ENCODE data around the gene GIGYF2. TPM values are rescaled to one million over a fixed set of nuclear protein-coding genes. Genes with fewer than 3 reads are reported as not detected.
A peak's percentile ranks its signal among the peaks of the same experiment; 100 is the strongest.

Gene GIGYF2
- total RNA-seq, 2 experiments from 2014 or later, result 50.5 to 60.9 TPM

DNA sequence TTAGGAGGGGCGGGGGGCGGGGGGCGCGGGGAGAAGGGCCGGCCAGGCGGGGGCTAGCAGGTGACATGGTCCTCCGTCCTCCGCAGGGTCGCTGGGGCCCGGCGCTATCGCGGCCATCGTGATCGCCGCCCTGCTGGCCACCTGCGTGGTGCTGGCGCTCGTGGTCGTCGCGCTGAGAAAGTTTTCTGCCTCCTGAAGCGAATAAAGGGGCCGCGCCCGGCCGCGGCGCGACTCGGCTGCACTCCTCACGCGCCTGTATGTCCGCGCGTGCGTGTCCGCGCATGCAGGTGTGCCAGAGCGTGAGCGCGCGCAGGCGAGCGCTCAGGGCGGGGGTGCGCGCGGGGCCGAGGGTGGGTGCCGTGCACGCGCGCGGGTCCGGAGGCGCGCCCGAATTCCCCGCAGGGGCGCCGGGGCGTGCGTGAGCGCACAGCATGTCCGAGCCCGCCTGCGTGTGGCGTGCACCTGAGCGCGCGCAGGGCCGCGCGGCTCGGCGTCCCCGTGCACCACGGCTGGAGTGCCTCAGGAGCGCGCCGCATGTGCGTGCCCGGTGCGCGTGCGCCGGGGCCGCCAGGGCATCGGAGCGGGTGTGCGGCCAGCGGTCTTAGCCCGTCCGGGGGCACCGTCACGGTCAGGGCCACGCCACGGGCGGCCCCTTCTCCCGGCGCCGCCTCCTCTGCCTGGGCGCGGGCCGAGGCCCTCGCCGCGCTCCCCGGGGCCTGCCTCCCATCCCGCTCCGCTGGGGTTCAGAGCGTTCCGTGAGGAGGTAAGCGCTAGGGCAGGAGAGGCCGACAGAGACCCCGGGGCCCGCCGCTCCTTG lies 179.2 kb downstream of the GIGYF2 start:
- no peak overlapping the region for H3K27ac ChIP-seq (ENCODE audit: low read depth, low read length, poor library complexity, severe bottlenecking)
- no peak for TF ChIP-seq EZH2phosphoT487 (IDR thresholded peaks at IDR 0.05; ENCODE audit: borderline replicate concordance, low read depth, low read length)
- TF ChIP-seq, protein P1, sequence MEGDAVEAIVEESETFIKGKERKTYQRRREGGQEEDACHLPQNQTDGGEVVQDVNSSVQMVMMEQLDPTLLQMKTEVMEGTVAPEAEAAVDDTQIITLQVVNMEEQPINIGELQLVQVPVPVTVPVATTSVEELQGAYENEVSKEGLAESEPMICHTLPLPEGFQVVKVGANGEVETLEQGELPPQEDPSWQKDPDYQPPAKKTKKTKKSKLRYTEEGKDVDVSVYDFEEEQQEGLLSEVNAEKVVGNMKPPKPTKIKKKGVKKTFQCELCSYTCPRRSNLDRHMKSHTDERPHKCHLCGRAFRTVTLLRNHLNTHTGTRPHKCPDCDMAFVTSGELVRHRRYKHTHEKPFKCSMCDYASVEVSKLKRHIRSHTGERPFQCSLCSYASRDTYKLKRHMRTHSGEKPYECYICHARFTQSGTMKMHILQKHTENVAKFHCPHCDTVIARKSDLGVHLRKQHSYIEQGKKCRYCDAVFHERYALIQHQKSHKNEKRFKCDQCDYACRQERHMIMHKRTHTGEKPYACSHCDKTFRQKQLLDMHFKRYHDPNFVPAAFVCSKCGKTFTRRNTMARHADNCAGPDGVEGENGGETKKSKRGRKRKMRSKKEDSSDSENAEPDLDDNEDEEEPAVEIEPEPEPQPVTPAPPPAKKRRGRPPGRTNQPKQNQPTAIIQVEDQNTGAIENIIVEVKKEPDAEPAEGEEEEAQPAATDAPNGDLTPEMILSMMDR (conservative IDR thresholded peaks at IDR 0.05; ENCODE audit: low read length), result no peak
- CTCF ChIA-PET (ENCODE audit: unreplicated experiment), result no interaction called here
- 0 out of 2 replicates have a peak overlapping the region, but pooled peaks have one; percentile 10 for H2AFZ ChIP-seq (ENCODE audit: low read length)
- H3K4me3 ChIP-seq (ENCODE audit: low read depth, low read length, poor library complexity, severe bottlenecking), result peak overlapping the region; percentile 63
- intact Hi-C loops (cut with micrococcal nuclease; ENCODE audit: unreplicated experiment), result no loop called here
- POLR2A ChIA-PET, result no interaction called here
- peak; percentile 41 for DNase-seq (ENCODE audit: low spot score)
- BruUV-seq (replicated peaks), result no TSS peak
- H3K9me2 ChIP-seq (ENCODE audit: insufficient read depth, low read length), result no peaks in the 10 kb centered on the region
- H3K36me3 ChIP-seq (ENCODE audit: insufficient read depth, low read length), result no peaks in the 10 kb centered on the region
- no peaks in the 10 kb centered on the region for H3K79me2 ChIP-seq (ENCODE audit: insufficient read depth, low read depth, low read length)
- no peaks in the 10 kb centered on the region for H4K20me1 ChIP-seq (ENCODE audit: insufficient read depth, low read length)
- H3K4me2 ChIP-seq (ENCODE audit: low read length), result peak overlapping the region; percentile 53
- no peaks in the 10 kb centered on the region for H3K4me1 ChIP-seq (ENCODE audit: insufficient read depth, low read length, poor library complexity, severe bottlenecking)
- no peaks in the 10 kb centered on the region for H3K9me3 ChIP-seq (ENCODE audit: low read length)

DNA sequence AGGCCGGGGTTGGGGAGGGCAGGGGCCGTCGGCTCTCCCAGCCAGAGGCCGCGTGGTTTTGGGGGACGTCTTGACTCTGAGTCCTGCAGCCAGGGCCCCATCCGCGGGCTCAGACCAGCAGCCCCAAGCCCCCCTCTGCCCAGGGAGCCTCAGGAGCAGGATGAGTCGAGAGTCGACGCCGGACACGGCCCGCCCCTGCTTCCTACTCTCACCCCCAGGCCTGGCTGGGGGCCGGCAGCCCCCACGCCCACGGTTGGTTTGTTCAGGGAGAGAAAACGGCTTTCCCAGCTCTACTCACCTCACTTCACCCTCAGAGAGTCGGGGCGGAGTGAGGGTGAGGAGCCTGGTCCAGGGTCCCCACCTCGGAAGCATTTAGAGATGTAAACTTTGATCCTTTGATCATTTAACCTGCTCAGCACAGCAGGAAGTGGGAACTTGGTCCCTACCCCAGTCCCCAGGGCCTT lies 179.9 kb downstream of the GIGYF2 start:
- Histone ChIP-seq H3K9me2 (ENCODE audit: insufficient read depth, low read length) (no peaks in the 10 kb centered on the region), H3K4me3 (ENCODE audit: low read depth, low read length, poor library complexity, severe bottlenecking) (peak overlapping the region; percentile 63), H3K79me2 (ENCODE audit: insufficient read depth, low read depth, low read length) (no peaks in the 10 kb centered on the region), H3K9me3 (ENCODE audit: low read length) (no peaks in the 10 kb centered on the region), H3K4me2 (ENCODE audit: low read length) (peak overlapping the region; percentile 53), H3K27ac (ENCODE audit: low read depth, low read length, poor library complexity, severe bottlenecking) (no peak overlapping the region), H3K36me3 (ENCODE audit: insufficient read depth, low read length) (no peaks in the 10 kb centered on the region), H2AFZ (ENCODE audit: low read length) (0 out of 2 replicates have a peak overlapping the region, but pooled peaks have one; percentile 10), H4K20me1 (ENCODE audit: insufficient read depth, low read length) (no peaks in the 10 kb centered on the region), H3K4me1 (ENCODE audit: insufficient read depth, low read length, poor library complexity, severe bottlenecking) (no peaks in the 10 kb centered on the region)
- TF ChIP-seq, protein P1 (conservative IDR thresholded peaks at IDR 0.05; ENCODE audit: low read length), result no peak
- no peak for TF ChIP-seq EZH2phosphoT487 (IDR thresholded peaks at IDR 0.05; ENCODE audit: borderline replicate concordance, low read depth, low read length)
- ChIA-PET CTCF (ENCODE audit: unreplicated experiment) (no interaction called here), POLR2A (no interaction called here)
- BruUV-seq (replicated peaks), result no TSS peak
- no peak for DNase-seq (ENCODE audit: low spot score)
- intact Hi-C loops (cut with micrococcal nuclease; ENCODE audit: unreplicated experiment), result no loop called here

DNA sequence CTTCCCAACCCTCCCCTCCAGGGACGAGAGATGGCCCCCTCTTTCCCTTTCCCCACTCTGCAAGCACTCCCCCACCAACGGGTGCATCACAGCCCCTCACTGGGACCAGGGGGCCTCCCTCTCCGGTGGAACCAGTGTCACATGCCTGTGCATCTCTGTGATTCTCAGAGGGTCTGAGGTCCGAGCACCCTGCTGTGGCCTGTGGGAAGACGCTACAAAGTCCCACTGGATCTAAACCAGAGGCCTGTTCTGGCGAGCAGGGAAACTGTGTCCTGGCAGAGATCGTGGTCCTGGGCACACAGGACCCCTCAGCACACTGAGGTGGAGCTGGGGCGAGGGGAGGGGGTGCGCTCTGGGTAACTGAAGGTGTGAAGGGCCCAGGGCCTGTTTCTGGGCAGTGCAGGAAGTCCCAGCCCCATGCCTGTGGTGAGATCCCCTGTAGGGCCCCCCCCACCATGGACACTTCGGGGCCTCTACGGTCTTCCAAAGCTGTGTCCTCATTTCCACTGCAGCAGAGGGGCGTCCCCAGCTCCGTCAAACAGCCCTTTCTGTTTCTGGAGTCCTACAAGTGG lies 180.9 kb downstream of the GIGYF2 start:
- no peaks in the 10 kb centered on the region for H3K9me2 ChIP-seq (ENCODE audit: insufficient read depth, low read length)
- no peak for TF ChIP-seq EZH2phosphoT487 (IDR thresholded peaks at IDR 0.05; ENCODE audit: borderline replicate concordance, low read depth, low read length)
- TF ChIP-seq, protein P1 (conservative IDR thresholded peaks at IDR 0.05; ENCODE audit: low read length), result no peak
- H3K79me2 ChIP-seq (ENCODE audit: insufficient read depth, low read depth, low read length), result no peaks in the 10 kb centered on the region
- no peaks in the 10 kb centered on the region for H4K20me1 ChIP-seq (ENCODE audit: insufficient read depth, low read length)
- H3K4me3 ChIP-seq (ENCODE audit: low read depth, low read length, poor library complexity, severe bottlenecking), result no peak overlapping the region
- no peak overlapping the region for H3K27ac ChIP-seq (ENCODE audit: low read depth, low read length, poor library complexity, severe bottlenecking)
- ChIA-PET CTCF (ENCODE audit: unreplicated experiment) (no interaction called here), POLR2A (interaction anchor here (0.6 kb wide), 1 partner anchor 910 kb away, joined by 3 read pairs; no protein-coding TSS in a partner anchor)
- no peak overlapping the region for H3K4me2 ChIP-seq (ENCODE audit: low read length)
- H2AFZ ChIP-seq (ENCODE audit: low read length), result no peak overlapping the region
- H3K4me1 ChIP-seq (ENCODE audit: insufficient read depth, low read length, poor library complexity, severe bottlenecking), result no peaks in the 10 kb centered on the region
- no peaks in the 10 kb centered on the region for H3K9me3 ChIP-seq (ENCODE audit: low read length)
- BruUV-seq (replicated peaks), result no TSS peak
- intact Hi-C loops (cut with micrococcal nuclease; ENCODE audit: unreplicated experiment), result no loop called here
- H3K36me3 ChIP-seq (ENCODE audit: insufficient read depth, low read length), result no peaks in the 10 kb centered on the region
- DNase-seq (ENCODE audit: low spot score), result no peak
